HepG2 (cell line): ENCODE data around the gene SF3B6. TPM values are rescaled to one million over a fixed set of nuclear protein-coding genes. Genes with fewer than 3 reads are reported as not detected.

Source experiments
- GATA4 ChIP-seq: sonication (generic); IDR thresholded peaks from 2 replicates; pipeline ENCODE4 v1.6.1; 2016; ENCODE audit warnings: antibody characterized with exemption, low read depth, borderline replicate concordance
- GPN1 ChIP-seq: sonication (generic); formaldehyde crosslinking; IDR thresholded peaks from 2 replicates; pipeline ENCODE4 v1.5.1; 2020; ENCODE audit warnings: missing genetic modification reagents, borderline replicate concordance
- KDM6A ChIP-seq: IDR thresholded peaks from 2 replicates; pipeline ENCODE4 v1.6.1; 2016; ENCODE audit warnings: low read depth
- MAFK ChIP-seq, 2 experiments: IDR thresholded peaks in 1 of 2; conservative IDR thresholded peaks in 1 of 2; 2 replicates each; pipeline ENCODE4 v1.6.1; 2011; ENCODE audit warnings: improper control_type of control experiment in 2 of 2, low read length in 2 of 2
- MATR3 ChIP-seq: sonication (generic); formaldehyde crosslinking; IDR thresholded peaks from 2 replicates; pipeline ENCODE4 v1.4.0; 2020; ENCODE audit warnings: missing genetic modification reagents
- MZF1 ChIP-seq: sonication (generic); formaldehyde crosslinking; IDR thresholded peaks from 2 replicates; pipeline ENCODE4 v1.8.1; 2023; ENCODE audit warnings: mild to moderate bottlenecking, missing genetic modification reagents, borderline replicate concordance
- RELA ChIP-seq: sonication (generic); formaldehyde crosslinking; IDR thresholded peaks from 2 replicates; pipeline ENCODE4 v1.4.0; 2020; ENCODE audit warnings: missing genetic modification reagents
- TRIM24 ChIP-seq: sonication (generic); formaldehyde crosslinking; IDR thresholded peaks from 2 replicates; pipeline ENCODE4 v1.8.0; 2022; ENCODE audit warnings: mild to moderate bottlenecking, missing genetic modification reagents
- ZNF431 ChIP-seq: sonication (generic); formaldehyde crosslinking; IDR thresholded peaks from 2 replicates; pipeline ENCODE4 v1.9.0; 2022; ENCODE audit warnings: missing genetic modification reagents, low read depth, mild to moderate bottlenecking, borderline replicate concordance
- polyA plus RNA-seq, 8 experiments: library from polyadenylated mRNA; depleted of rRNA in 3 of 8; stranded (reverse) in 7 of 8; unstranded in 1 of 8; fragments of >200 nt; fragmentation: Illumina TruSeq in 4 of 8; extraction: Trizol in 4 of 8; gene quantifications; 2 replicates each; pipeline versions ENCODE4 v1.2.1 to v1.2.3, GENCODE V29; 2011 to 2016; ENCODE audit warnings: low read depth in 4 of 8, missing spikeins in 1 of 8, mixed read lengths in 1 of 8; ENCODE audit not compliant: insufficient read depth in 1 of 8
- total RNA-seq, 5 experiments: library from RNA; depleted of rRNA; stranded (reverse); fragments of >200 nt; fragmentation: Illumina TruSeq; extraction: Trizol; gene quantifications; 2 replicates each; pipeline ENCODE4 v1.2.3, GENCODE V29; 2016; ENCODE audit warnings: low read depth in 1 of 5
- TF ChIP-seq, protein P1 (sequence below): sonication (generic); formaldehyde crosslinking; IDR thresholded peaks from 2 replicates; pipeline ENCODE4 v1.4.0; 2020; ENCODE audit warnings: mild to moderate bottlenecking, missing genetic modification reagents
- TF ChIP-seq, protein P2 (sequence below): sonication (generic); formaldehyde crosslinking; IDR thresholded peaks from 2 replicates; pipeline ENCODE4 v1.4.0; 2020; ENCODE audit warnings: missing genetic modification reagents
- TF ChIP-seq, protein P3 (sequence below): sonication (generic); formaldehyde crosslinking; IDR thresholded peaks from 2 replicates; pipeline ENCODE4 v1.8.0; 2022; ENCODE audit warnings: mild to moderate bottlenecking, missing genetic modification reagents, moderate library complexity
- TF ChIP-seq, protein P4 (sequence below): sonication (generic); formaldehyde crosslinking; IDR thresholded peaks from 2 replicates; pipeline ENCODE4 v1.8.1; 2022; ENCODE audit warnings: low read depth, mild to moderate bottlenecking, missing genetic modification reagents

SF3B6 gene
- total and polyA plus RNA-seq, 2 of the 13 experiments (the other 11 are each of a cell fraction or from before 2014, with no cell fraction given) = 177 to 182 TPM

DNA sequence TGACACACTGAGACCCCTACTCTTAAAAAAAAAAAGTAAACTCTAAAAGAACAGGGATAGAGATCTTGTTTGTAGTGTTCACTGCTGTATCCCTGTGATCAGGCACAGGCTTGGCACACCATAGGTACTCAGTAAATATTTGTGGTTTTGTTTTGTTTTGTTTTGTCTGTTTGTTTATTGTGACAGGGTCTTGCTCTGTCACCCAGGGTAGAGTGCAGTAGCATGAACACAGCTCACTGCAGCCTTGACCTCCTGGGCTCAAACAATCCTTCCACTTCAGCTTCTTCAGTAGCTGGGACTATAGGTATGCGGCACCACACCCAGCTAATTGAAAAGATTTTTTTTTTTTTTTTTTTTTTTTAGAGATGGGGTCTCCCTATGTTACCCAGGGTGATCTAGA, 23.2 kb downstream of the SF3B6 start (continued):
- TF ChIP-seq, protein P1, sequence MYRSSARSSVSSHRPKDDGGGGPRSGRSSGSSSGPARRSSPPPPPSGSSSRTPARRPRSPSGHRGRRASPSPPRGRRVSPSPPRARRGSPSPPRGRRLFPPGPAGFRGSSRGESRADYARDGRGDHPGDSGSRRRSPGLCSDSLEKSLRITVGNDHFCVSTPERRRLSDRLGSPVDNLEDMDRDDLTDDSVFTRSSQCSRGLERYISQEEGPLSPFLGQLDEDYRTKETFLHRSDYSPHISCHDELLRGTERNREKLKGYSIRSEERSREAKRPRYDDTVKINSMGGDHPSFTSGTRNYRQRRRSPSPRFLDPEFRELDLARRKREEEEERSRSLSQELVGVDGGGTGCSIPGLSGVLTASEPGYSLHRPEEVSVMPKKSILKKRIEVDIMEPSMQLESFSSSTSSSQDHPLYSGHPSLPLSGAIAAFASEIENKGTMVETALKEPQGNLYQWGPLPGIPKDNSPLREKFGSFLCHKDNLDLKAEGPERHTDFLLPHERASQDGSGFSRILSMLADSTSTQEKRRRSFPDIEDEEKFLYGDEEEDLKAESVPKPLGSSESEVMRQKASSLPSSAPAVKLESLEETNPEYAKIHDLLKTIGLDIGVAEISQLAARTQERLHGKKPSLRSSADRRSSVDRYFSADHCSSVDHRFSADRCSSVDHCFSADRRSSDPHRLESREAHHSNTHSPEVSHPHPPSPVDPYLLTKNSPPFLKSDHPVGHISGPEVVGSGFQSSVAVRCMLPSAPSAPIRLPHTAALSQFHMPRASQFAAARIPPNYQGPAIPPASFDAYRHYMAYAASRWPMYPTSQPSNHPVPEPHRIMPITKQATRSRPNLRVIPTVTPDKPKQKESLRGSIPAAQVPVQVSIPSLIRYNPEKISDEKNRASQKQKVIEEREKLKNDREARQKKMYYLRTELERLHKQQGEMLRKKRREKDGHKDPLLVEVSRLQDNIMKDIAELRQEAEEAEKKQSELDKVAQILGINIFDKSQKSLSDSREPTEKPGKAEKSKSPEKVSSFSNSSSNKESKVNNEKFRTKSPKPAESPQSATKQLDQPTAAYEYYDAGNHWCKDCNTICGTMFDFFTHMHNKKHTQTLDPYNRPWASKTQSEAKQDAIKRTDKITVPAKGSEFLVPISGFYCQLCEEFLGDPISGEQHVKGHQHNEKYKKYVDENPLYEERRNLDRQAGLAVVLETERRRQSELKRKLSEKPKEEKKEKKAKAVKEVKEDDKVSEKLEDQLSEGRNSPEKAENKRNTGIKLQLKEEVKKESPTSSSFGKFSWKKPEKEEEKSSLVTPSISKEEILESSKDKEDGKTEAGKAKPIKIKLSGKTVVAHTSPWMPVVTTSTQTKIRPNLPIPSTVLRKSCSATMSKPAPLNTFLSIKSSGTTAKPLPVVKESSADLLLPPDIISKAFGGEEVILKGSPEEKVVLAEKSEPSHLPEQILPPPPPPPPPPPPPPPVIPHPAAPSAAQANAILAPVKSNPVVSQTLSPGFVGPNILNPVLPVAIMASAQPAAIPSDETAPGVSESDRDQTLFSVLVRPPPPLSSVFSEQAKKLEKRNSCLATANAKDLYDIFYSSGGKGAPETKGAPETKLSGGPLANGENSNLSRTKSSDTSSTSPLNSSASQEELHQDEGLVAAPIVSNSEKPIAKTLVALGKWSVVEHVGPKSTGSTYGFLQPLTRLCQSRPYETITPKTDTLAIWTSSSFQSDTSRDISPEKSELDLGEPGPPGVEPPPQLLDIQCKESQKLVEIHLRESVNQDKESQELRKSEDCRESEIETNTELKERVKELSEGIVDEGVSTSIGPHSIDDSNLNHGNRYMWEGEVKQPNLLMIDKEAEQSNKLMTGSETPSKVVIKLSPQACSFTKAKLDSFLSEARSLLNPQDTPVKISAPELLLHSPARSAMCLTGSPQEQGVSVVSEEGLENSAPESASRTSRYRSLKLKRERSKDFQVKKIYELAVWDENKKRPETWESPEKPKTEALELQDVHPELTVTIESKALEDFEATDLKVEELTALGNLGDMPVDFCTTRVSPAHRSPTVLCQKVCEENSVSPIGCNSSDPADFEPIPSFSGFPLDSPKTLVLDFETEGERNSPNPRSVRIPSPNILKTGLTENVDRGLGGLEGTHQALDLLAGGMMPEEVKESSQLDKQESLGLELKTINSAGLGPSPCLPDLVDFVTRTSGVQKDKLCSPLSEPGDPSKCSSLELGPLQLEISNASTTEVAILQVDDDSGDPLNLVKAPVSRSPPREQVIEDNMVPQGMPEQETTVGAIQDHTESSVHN (CRISPR knock-in tag) = no peak
- no peak for TF ChIP-seq MAFK (conservative IDR thresholded peaks at IDR 0.05 in 1 of 2, IDR thresholded peaks at IDR 0.05 in 1 of 2; ENCODE audit: low read length in 2 of 2)
- TF ChIP-seq, protein P2, sequence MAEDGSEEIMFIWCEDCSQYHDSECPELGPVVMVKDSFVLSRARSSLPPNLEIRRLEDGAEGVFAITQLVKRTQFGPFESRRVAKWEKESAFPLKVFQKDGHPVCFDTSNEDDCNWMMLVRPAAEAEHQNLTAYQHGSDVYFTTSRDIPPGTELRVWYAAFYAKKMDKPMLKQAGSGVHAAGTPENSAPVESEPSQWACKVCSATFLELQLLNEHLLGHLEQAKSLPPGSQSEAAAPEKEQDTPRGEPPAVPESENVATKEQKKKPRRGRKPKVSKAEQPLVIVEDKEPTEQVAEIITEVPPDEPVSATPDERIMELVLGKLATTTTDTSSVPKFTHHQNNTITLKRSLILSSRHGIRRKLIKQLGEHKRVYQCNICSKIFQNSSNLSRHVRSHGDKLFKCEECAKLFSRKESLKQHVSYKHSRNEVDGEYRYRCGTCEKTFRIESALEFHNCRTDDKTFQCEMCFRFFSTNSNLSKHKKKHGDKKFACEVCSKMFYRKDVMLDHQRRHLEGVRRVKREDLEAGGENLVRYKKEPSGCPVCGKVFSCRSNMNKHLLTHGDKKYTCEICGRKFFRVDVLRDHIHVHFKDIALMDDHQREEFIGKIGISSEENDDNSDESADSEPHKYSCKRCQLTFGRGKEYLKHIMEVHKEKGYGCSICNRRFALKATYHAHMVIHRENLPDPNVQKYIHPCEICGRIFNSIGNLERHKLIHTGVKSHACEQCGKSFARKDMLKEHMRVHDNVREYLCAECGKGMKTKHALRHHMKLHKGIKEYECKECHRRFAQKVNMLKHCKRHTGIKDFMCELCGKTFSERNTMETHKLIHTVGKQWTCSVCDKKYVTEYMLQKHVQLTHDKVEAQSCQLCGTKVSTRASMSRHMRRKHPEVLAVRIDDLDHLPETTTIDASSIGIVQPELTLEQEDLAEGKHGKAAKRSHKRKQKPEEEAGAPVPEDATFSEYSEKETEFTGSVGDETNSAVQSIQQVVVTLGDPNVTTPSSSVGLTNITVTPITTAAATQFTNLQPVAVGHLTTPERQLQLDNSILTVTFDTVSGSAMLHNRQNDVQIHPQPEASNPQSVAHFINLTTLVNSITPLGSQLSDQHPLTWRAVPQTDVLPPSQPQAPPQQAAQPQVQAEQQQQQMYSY (CRISPR knock-in tag) = no peak
- TF ChIP-seq ZNF431 (CRISPR knock-in tag) = no peak
- no peak for TF ChIP-seq TRIM24 (CRISPR knock-in tag)
- no peak for TF ChIP-seq MZF1 (CRISPR knock-in tag)
- TF ChIP-seq, protein P3, sequence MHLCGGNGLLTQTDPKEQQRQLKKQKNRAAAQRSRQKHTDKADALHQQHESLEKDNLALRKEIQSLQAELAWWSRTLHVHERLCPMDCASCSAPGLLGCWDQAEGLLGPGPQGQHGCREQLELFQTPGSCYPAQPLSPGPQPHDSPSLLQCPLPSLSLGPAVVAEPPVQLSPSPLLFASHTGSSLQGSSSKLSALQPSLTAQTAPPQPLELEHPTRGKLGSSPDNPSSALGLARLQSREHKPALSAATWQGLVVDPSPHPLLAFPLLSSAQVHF (CRISPR knock-in tag) = no peak
- no peak for TF ChIP-seq GPN1
- TF ChIP-seq MATR3 (CRISPR knock-in tag) = no peak
- TF ChIP-seq KDM6A (CRISPR knock-in tag) = no peak
- TF ChIP-seq GATA4 = no peak
- TF ChIP-seq RELA (CRISPR knock-in tag) = no peak
- TF ChIP-seq, protein P4, sequence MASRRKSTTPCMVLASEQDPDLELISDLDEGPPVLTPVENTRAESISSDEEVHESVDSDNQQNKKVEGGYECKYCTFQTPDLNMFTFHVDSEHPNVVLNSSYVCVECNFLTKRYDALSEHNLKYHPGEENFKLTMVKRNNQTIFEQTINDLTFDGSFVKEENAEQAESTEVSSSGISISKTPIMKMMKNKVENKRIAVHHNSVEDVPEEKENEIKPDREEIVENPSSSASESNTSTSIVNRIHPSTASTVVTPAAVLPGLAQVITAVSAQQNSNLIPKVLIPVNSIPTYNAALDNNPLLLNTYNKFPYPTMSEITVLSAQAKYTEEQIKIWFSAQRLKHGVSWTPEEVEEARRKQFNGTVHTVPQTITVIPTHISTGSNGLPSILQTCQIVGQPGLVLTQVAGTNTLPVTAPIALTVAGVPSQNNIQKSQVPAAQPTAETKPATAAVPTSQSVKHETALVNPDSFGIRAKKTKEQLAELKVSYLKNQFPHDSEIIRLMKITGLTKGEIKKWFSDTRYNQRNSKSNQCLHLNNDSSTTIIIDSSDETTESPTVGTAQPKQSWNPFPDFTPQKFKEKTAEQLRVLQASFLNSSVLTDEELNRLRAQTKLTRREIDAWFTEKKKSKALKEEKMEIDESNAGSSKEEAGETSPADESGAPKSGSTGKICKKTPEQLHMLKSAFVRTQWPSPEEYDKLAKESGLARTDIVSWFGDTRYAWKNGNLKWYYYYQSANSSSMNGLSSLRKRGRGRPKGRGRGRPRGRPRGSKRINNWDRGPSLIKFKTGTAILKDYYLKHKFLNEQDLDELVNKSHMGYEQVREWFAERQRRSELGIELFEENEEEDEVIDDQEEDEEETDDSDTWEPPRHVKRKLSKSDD (CRISPR knock-in tag) = no peak
